Spleen (tissue), 11 donors: ENCODE results near the gene PFKL. TPM values are rescaled to one million over a fixed set of nuclear protein-coding genes. Genes with fewer than 3 reads are reported as not detected.
"Not testable (repeated sequence)": the region's sequence is repeated elsewhere in the genome, so short reads cannot be mapped to it uniquely, and the experiment has no call there.

Source experiments
- DNase-seq: peaks from one replicate; pipeline ENCODE4 v3.0.0-alpha.2; 2020
- H3K27ac ChIP-seq, 8 donors: fragments of 200-600 bp; sonication (generic) in 7 of 8; 1 replicate in 4 of 8; 2 replicates in 4 of 8; pipeline versions ENCODE4 v1.5.0 to v1.8.0; 2016 to 2021; ENCODE audit warnings: inconsistent platforms in 4 of 8, mild to moderate bottlenecking in 4 of 8, moderate library complexity in 1 of 8
- H3K27me3 ChIP-seq, 7 donors: fragments of 200-600 bp; sonication (generic) in 6 of 7; replicated peaks in 1 of 7; 1 replicate in 4 of 7; 2 replicates in 3 of 7; pipeline versions ENCODE4 v1.5.0 to v1.8.0; 2016 to 2021; ENCODE audit warnings: inconsistent platforms in 3 of 7, mild to moderate bottlenecking in 1 of 7
- H3K36me3 ChIP-seq, 6 donors: fragments of 200-600 bp; sonication (generic) in 5 of 6; 1 replicate in 4 of 6; 2 replicates in 2 of 6; pipeline versions ENCODE4 v1.5.0 to v1.8.0; 2016 to 2021; ENCODE audit warnings: inconsistent platforms in 2 of 6
- H3K4me1 ChIP-seq, 6 donors: fragments of 200-600 bp; sonication (generic) in 5 of 6; 1 replicate in 3 of 6; 2 replicates in 3 of 6; pipeline versions ENCODE4 v1.5.0 to v1.8.0; 2016 to 2021; ENCODE audit warnings: inconsistent platforms in 3 of 6
- H3K4me3 ChIP-seq, 8 donors: fragments of 200-600 bp; sonication (generic) in 7 of 8; 1 replicate in 4 of 8; 2 replicates in 4 of 8; pipeline versions ENCODE4 v1.5.0 to v1.8.0; 2016 to 2021; ENCODE audit warnings: inconsistent platforms in 4 of 8, mild to moderate bottlenecking in 4 of 8, moderate library complexity in 2 of 8
- H3K9me3 ChIP-seq, 8 donors: fragments of 200-600 bp; sonication (generic) in 7 of 8; 1 replicate in 4 of 8; 2 replicates in 4 of 8; pipeline versions ENCODE4 v1.5.0 to v1.8.0; 2016 to 2021; ENCODE audit warnings: inconsistent platforms in 4 of 8
- POLR2A ChIP-seq, 3 donors: fragments of 450-650 bp; IDR thresholded peaks; one replicate each; pipeline ENCODE4 v1.5.1; 2017; ENCODE audit warnings: antibody characterized with exemption in 3 of 3, mild to moderate bottlenecking in 1 of 3
- POLR2AphosphoS5 ChIP-seq, 3 donors: sonication (generic); formaldehyde crosslinking; IDR thresholded peaks; one replicate each; pipeline ENCODE4 v1.5.1; 2017; ENCODE audit warnings: antibody characterized with exemption in 3 of 3
- WGBS, 5 donors: extraction: QIAGEN DNeasy Blood & Tissue Kit in 3 of 5; methylation state at CpG; one replicate each; pipeline versions ENCODE4 v1.1.5 to v1.1.7; 2013 to 2018; 5-methylcytosine and 5-hydroxymethylcytosine counted together
- intact Hi-C: fragments of 100-400 bp; cut with DNase I; formaldehyde crosslinking; loops from one replicate; pipeline ENCODE4 v1.15.0; 2023; ENCODE audit warnings: low total_unique reads
- polyA plus RNA-seq, 3 donors: library from polyadenylated mRNA; stranded (reverse); fragments of 200-250 nt; gene quantifications; one replicate each; pipeline ENCODE4 v1.2.1, GENCODE V29; 2013
- total RNA-seq, 7 donors: library from RNA; depleted of rRNA in 3 of 7; stranded (reverse); fragments of >200 nt in 3 of 7; fragmentation: NEBNext Ultra II Directional in 4 of 7; extraction: Animal tissue kit (Norgen Biotek cat#: 25700) in 4 of 7; gene quantifications; one replicate each; pipeline versions ENCODE4 v1.1.0 to v1.2.1, GENCODE V29; 2016 to 2021
- TF ChIP-seq, protein P1 (sequence below), 11 experiments: fragments of 200-600 bp in 7 of 11; fragments of 450-650 bp in 4 of 11; sonication (generic) in 4 of 11; IDR thresholded peaks in 8 of 11; conservative IDR thresholded peaks in 3 of 11; 1 replicate in 7 of 11; 2 replicates in 4 of 11; pipeline versions ENCODE4 v1.4.0 to v1.8.0; 2016 to 2021; ENCODE audit warnings: antibody characterized with exemption in 11 of 11, inconsistent platforms in 4 of 11, mild to moderate bottlenecking in 1 of 11
- donor health status: healthy with polysubstance abuse.
- donor health status: DM: no; HTN: no; CAD: no; lungs with moderate emphysema.
- donor health status: DM: no; HTN: no; CAD: no.
- donor health status: Bipolar disorder and iron deficiency.
- donor health status: healthy.
- donor health status: DM: no; HTN: no; CAD: no.
- donor health status: DM: yes; HTN: yes; CAD: no.

Gene PFKL
- total and polyA plus RNA-seq, 10 donors, result 65.9 to 145 (median 112) TPM

DNA sequence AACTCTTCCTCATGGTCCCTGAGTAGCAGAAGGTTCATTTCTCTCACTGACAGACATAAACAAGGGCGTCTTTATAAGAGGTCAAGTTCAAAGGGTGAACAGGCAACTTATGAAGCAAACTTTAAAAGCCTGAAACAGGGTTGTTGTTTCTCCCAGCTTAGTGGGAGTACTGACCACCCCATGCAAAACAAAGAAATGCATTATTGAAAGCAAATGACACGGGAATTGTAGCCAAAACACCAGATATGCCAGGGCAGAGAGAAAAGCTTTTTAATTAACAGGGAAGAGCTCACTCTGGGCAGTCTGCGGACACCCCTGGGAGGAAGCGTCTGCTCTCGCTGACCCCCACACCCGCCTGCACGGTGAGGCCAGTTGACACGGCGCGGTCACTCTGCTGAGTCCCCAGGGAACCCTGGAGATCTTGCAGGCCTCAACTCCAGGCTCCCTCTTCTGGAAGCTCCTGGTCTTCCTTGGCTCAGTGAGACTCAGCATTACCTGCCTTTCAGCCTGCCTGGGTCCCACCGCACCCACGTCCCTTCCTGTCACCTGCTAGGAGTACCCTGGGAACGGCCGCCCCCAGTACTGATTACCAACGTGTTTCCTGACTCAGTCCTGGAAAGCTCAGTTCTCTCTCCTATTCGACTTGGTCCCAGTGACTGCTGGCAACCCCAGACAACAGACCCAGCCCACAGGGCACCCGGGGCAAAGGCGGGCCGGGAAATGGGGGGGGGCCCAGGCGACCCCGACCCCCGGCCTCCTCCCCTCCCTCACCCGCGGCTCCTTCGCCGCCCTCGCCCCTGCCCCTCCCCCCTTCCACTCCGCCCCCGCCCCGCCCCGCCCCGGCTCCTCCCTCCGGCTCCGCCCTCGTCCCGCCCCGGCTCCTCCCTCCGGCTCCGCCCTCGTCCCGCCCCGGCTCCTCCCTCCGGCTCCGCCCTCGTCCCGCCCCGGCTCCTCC is 38.4 kb downstream of the PFKL start:
- Histone ChIP-seq H3K4me1 (peaks cover 9 to 31% (median 18%) of the 10 kb centered on the region in 6 donors), H3K4me3 (peak overlapping the region in 5 of 8 donors; percentile 29 to 76 (median 63)), H3K27me3 (no peaks in the 10 kb centered on the region), H3K9me3 (no peaks in the 10 kb centered on the region), H3K36me3 (peaks cover 0 to 36% (median 10%) of the 10 kb centered on the region in 6 donors), H3K27ac (peak overlapping the region; percentile 16 to 98 (median 94))
- TF ChIP-seq POLR2A (IDR thresholded peaks at IDR 0.05) (no peak), POLR2AphosphoS5 (IDR thresholded peaks at IDR 0.05) (peak in 2 of 3 donors; percentile 29 to 41)
- TF ChIP-seq, protein P1, sequence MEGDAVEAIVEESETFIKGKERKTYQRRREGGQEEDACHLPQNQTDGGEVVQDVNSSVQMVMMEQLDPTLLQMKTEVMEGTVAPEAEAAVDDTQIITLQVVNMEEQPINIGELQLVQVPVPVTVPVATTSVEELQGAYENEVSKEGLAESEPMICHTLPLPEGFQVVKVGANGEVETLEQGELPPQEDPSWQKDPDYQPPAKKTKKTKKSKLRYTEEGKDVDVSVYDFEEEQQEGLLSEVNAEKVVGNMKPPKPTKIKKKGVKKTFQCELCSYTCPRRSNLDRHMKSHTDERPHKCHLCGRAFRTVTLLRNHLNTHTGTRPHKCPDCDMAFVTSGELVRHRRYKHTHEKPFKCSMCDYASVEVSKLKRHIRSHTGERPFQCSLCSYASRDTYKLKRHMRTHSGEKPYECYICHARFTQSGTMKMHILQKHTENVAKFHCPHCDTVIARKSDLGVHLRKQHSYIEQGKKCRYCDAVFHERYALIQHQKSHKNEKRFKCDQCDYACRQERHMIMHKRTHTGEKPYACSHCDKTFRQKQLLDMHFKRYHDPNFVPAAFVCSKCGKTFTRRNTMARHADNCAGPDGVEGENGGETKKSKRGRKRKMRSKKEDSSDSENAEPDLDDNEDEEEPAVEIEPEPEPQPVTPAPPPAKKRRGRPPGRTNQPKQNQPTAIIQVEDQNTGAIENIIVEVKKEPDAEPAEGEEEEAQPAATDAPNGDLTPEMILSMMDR (IDR thresholded peaks at IDR 0.05 in 8 of 11, conservative IDR thresholded peaks at IDR 0.05 in 3 of 11), result peak in 5 of 11 experiments; percentile 15 to 31 (median 21)
- intact Hi-C loops, result loop anchor here (10.0 kb wide), 1 partner anchor 97 kb away; no protein-coding TSS in a partner anchor
- WGBS, 5 donors, result 14 to 34% (median 26%) methylated on average over 16 to 43 of the region's 47 CpGs
- DNase-seq, result peak; percentile 93

DNA sequence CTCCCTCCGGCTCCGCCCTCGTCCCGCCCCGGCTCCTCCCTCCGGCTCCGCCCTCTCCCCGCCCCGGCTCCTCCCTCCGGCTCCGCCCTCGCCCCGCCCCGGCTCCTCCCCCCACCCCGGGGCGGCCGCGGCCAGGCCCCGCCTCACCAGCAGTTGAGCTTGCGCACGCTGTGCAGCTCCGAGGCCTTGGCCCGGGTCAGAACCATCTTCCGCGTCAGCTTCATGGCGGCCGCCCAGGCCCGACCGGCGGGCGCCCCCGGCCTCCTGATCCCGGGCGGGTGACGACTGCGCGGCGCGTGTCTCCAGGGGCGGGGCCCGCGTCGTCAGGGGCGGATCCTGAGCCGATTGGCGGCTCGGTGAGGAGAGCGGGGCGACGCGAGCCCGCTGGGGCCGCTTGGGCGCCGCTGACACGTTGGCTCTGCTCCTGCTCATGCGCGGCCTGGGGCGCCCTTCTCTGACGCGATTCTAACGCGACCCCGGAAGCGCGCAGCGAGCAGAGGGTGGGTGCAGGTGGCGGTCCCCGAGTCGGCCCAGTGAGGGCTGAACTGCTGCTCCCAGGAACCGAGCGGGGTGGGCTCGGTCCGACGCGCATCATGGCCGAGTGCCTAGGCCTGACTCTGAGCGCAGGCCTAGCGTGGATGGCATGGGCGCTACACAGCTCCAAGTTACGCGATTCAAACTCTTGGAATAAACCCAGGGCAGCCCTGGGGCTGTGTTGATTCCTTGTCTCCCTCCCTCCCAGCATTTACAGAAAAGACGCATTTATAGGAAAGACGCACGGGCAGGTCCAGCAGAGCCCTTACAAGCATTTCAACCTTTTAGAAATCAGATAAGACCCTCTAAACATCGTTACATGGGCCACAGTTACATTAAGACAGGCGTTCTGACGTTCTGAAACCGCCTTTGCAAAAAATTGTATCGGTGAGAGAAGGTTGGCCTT is 39.4 kb downstream of the PFKL start, which contains the start of gene CFAP410:
CFAP410 (minus strand) TSS at position 420 of the 940 bp plus-strand sequence; CDS start at position 224, 196 bp downstream.
- WGBS, 5 donors, result 1 to 3% (median 1%) methylated on average over 18 to 90 of the region's 90 CpGs
- DNase-seq, result peak; percentile 98
- Histone ChIP-seq H3K36me3 (peaks cover 0 to 32% (median 10%) of the 10 kb centered on the region in 6 donors), H3K9me3 (no peaks in the 10 kb centered on the region), H3K4me3 (peak within 1 kb of the TSS; percentile 49 to 82 (median 61)), H3K27ac (peak within 1 kb of the TSS; percentile 93 to 98 (median 95)), H3K27me3 (no peaks in the 10 kb centered on the region), H3K4me1 (peaks cover 9 to 31% (median 18%) of the 10 kb centered on the region in 6 donors)
- intact Hi-C loops, result loop anchor here (10.0 kb wide), 1 partner anchor 96 kb away; no protein-coding TSS in a partner anchor
- TF ChIP-seq POLR2AphosphoS5 (IDR thresholded peaks at IDR 0.05), result peak; percentile 100
- TF ChIP-seq POLR2A (IDR thresholded peaks at IDR 0.05), result peak; percentile 86 to 93 (median 92)
- TF ChIP-seq, protein P1 (IDR thresholded peaks at IDR 0.05 in 8 of 11, conservative IDR thresholded peaks at IDR 0.05 in 3 of 11), result peak in 3 of 11 experiments; percentile 19 to 26 (median 20)

DNA sequence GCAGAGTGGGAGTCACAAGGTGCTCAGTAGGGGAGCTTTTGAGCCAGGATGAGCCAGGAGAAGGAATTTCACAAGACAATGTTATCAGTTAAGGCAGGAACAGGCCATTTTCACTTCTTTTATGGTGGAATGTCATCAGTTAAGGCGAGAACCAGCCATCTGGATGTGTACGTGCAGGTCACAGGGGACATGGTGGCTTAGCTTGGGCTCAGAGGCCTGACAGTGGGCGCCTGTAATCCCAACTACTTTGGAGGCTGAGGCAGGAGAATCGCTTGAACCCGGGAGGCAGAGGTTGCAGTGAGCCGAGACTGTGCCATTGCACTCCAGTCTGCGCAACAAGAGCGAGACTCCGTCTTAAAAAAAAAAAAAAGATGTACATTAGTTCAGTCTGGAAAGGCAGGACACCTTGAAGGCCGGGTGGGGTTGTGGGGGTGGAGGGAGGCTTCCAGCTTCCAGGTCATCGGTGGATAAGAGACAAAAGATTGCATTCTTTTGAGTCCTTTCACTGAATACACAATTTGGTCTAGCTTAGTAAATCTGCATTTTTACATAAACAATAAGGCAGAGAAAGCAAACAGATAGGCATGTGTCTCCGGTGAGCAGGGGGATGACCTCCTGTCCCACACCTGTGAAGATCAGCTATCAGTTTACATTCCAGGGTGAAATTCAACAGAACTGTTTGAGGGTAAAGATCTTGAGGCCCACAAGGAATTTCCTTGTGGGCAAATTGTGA is 42.0 kb downstream of the PFKL start:
- intact Hi-C loops, result not testable (repeated sequence)
- H3K4me1 ChIP-seq, result peaks cover 9 to 36% (median 21%) of the 10 kb centered on the region in 6 donors
- 87 to 92% (median 89%) methylated on average over 11 to 12 of the region's 12 CpGs for WGBS, 5 donors

More for the DNA sequence above, 42.0 kb downstream of the PFKL start:
- peaks cover 0 to 12% (median 0%) of the 10 kb centered on the region in 7 donors for H3K27me3 ChIP-seq
- not testable (repeated sequence) for H3K9me3 ChIP-seq, H3K4me3 ChIP-seq, DNase-seq, H3K36me3 ChIP-seq
- peak overlapping the region in 5 of 8 donors; percentile 55 to 76 (median 71) for H3K27ac ChIP-seq
